Measurements from ENCODE around the gene FAM50A. TPM values are rescaled to one million over a fixed set of nuclear protein-coding genes. Genes with fewer than 3 reads are reported as not detected.

The FAM50A gene
- total RNA-seq, 1 donor from 2014 or later, result 77.5 TPM

DNA sequence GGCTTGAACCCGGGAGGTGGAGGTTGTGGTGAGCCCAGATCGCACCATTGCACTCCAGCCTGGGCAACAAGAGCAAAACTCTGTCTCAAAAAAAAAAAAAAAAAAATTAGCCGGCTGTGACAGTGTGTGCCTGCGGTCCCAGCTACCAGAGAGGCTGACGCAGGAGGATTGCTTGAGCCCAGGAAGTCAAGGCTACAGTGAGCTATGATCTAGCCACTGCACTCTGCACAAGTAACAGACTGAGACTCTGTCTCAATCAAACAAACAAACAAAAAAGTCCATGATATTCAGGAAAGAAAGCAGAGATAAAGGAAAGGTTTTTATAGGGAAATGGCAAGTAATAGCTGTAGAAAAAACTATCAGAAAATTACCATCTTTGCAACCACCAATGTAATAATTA lies 37.3 kb downstream of the FAM50A start:
- no peaks in the 10 kb centered on the region for H3K27me3 ChIP-seq (ENCODE audit: low read depth)
- H3K4me1 ChIP-seq, result peaks cover 15% of the 10 kb centered on the region
- H3K27ac ChIP-seq, result no peak overlapping the region
- TF ChIP-seq, protein P1, sequence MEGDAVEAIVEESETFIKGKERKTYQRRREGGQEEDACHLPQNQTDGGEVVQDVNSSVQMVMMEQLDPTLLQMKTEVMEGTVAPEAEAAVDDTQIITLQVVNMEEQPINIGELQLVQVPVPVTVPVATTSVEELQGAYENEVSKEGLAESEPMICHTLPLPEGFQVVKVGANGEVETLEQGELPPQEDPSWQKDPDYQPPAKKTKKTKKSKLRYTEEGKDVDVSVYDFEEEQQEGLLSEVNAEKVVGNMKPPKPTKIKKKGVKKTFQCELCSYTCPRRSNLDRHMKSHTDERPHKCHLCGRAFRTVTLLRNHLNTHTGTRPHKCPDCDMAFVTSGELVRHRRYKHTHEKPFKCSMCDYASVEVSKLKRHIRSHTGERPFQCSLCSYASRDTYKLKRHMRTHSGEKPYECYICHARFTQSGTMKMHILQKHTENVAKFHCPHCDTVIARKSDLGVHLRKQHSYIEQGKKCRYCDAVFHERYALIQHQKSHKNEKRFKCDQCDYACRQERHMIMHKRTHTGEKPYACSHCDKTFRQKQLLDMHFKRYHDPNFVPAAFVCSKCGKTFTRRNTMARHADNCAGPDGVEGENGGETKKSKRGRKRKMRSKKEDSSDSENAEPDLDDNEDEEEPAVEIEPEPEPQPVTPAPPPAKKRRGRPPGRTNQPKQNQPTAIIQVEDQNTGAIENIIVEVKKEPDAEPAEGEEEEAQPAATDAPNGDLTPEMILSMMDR (IDR thresholded peaks at IDR 0.05), result no peak
- H3K4me3 ChIP-seq, result no peak overlapping the region
- ATAC-seq (no peak), DNase-seq (no peak)
- intact Hi-C loops (cut with DNase I), result no loop called here
- no peaks in the 10 kb centered on the region for H3K9me3 ChIP-seq
- H3K36me3 ChIP-seq, result peaks cover 14% of the 10 kb centered on the region

DNA sequence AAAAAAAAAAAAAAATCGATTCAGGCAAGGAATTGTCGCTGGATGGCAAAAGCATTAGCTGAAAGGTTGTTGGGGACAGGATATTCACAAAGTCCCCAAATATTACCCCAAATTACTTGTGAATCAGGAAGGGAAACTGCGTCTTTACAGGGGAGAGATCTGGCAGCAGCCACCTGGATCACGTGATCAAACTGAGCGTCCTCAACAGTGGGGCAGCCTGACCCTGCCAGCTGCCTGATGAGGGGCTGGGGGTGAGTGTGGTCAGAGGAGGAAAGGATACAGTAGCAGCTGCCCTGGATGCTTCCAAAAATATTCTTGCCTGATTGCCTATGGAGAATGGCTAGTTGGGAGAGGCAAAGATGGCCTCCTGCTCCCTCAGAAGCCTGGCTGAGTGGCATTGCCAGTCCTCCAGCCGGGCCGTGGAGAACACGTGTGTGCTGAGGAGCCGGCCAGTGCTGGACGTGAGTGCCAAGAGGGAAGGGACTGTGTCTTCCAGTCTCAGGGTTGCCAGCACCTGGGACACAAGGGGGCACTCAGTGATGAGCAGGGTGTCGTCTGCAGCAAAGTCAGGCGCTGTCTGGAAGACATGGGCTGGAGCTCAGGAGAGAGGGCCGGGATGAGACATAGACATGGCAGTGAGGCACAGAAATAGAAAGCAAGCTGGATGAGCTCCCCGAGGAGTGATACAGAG lies 38.1 kb downstream of the FAM50A start:
- TF ChIP-seq, protein P1 (IDR thresholded peaks at IDR 0.05), result no peak
- ATAC-seq, result no peak
- intact Hi-C loops (cut with DNase I), result no loop called here
- Histone ChIP-seq H3K36me3 (peaks cover 14% of the 10 kb centered on the region), H3K9me3 (no peaks in the 10 kb centered on the region), H3K4me3 (no peak overlapping the region), H3K4me1 (peaks cover 17% of the 10 kb centered on the region), H3K27me3 (ENCODE audit: low read depth) (no peaks in the 10 kb centered on the region), H3K27ac (no peak overlapping the region)
- DNase-seq, result no peak

DNA sequence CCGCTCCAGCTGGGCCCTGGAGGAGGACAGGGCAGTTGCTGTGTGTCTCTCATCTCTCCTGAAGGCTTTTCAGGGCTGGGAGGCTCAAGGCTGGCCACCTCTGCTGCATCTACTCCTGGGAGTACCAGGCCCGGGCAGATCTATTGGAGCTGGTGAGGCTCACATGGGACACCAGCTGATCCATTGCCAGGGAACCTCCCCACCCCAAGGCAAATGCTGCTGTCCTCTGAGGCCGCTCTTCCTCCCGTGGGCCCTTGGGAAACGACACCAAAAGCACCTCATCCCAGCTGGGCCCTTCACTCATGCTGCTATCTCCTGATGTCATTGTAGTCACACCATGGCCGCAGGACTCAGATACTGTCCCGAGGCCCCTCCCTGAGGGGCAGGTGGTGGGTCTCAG lies 38.8 kb downstream of the FAM50A start:
- TF ChIP-seq, protein P1 (IDR thresholded peaks at IDR 0.05), result no peak
- DNase-seq, result no peak
- Histone ChIP-seq H3K9me3 (no peaks in the 10 kb centered on the region), H3K27me3 (ENCODE audit: low read depth) (no peaks in the 10 kb centered on the region), H3K4me1 (peaks cover 23% of the 10 kb centered on the region), H3K27ac (no peak overlapping the region), H3K36me3 (peaks cover 14% of the 10 kb centered on the region), H3K4me3 (no peak overlapping the region)
- no peak for ATAC-seq
- intact Hi-C loops (cut with DNase I), result no loop called here

DNA sequence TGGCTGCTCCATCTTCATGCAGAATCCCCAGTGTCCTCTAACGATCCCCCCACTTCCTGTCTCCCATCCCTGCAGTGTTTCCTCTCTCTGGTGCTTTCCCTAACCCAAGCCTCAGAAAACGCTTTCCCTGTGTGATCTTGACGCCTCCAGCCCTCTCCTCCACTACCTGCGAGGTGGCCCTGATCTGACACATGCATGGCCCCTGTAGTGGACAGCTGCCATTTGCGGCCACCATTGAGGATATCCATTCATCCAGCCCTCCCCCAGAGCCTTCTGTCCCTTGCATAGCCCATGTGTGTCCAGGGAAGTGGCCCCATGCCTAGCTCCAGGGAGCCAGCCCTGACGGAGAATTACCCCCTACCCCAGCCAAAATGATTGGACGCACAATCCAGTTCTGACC lies 39.4 kb downstream of the FAM50A start:
- Histone ChIP-seq H3K4me1 (peaks cover 23% of the 10 kb centered on the region), H3K9me3 (no peaks in the 10 kb centered on the region), H3K4me3 (no peak overlapping the region), H3K27ac (no peak overlapping the region), H3K27me3 (ENCODE audit: low read depth) (no peaks in the 10 kb centered on the region), H3K36me3 (peaks cover 14% of the 10 kb centered on the region)
- intact Hi-C loops (cut with DNase I), result no loop called here
- no peak for ATAC-seq
- no peak for DNase-seq
- TF ChIP-seq, protein P1 (IDR thresholded peaks at IDR 0.05), result no peak

DNA sequence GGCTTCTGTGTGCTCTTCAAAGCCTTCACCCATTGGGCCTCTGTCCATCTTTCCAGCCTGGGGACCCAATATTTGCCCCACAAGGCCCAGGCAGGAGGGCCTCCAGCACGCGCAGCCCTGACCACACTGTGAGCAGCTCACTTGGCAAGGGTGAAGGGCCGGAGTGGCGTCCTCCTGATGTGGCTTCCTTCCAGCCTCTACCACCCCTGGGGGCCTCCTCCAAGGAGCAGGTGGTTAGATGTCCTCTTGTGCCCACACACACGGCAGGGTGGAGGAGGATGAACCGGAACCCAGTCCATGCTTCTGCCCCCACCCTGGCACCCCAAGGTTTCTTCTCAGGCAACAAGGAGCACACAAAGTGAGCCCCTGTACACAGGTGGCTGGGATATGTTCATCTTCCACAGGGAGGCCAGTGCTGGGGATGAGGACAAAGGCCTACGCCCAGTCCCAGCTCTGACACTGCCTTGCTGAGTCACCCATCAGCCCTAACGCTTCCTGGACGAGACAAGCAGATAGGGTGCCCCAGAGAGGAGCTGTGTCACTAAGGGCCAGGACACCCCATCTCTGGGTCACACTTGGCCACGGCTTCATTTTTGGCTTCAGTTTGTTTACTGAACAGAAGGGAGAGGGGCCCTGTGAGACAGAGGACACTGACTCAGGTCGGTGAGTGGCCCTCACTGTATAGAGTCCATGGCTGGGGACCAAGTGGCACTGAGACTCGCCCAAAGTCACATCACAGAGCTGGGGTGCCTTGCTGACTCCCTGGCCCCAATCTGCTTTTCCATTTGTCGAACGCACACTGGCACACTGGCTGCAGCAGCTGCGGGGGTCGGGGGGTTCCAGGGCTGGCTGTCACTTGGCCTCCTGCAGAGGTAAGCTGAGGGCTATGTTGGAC lies 40.6 kb downstream of the FAM50A start:
- TF ChIP-seq, protein P1 (IDR thresholded peaks at IDR 0.05), result no peak
- H3K4me1 ChIP-seq, result peaks cover 27% of the 10 kb centered on the region
- no peak overlapping the region for H3K27ac ChIP-seq
- H3K27me3 ChIP-seq (ENCODE audit: low read depth), result no peaks in the 10 kb centered on the region
- intact Hi-C loops (cut with DNase I), result no loop called here
- DNase-seq, result no peak
- no peak for ATAC-seq
- H3K9me3 ChIP-seq, result no peaks in the 10 kb centered on the region
- H3K36me3 ChIP-seq, result peaks cover 14% of the 10 kb centered on the region
- H3K4me3 ChIP-seq, result no peak overlapping the region

Measured in lower lobe of right lung (tissue), 2 donors.